CD4-positive, alpha-beta T cell treated with Interferon alpha-2 for 1 hour (primary cell): Measurements from ENCODE around the gene CXCR5.

ENCODE experiments used
- DNase-seq, 2 donors: peaks; one replicate each; pipeline ENCODE4 v3.0.0-alpha.2; 2020 to 2022

CXCR5 gene

DNA sequence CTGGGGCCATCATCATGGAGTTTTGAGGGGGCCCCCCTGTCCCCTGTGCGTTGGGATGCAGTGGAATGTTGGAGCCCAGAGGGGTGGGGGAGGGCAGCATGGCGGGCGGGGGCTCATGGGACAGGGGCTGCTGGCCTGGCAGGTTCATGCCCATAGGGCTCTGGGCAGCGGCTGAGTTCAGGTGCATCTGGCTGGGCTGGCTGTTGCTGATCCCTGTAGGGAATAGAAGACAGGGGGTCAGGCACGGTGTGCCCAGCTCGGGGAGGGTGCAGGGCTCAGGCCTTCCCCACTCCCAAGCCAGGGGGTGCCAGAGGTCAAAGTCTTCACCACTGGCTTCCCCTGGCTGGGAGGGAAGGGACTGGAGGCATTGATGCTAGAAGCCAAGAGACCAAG, 15.6 kb downstream of the CXCR5 start:
- no peak for DNase-seq

DNA sequence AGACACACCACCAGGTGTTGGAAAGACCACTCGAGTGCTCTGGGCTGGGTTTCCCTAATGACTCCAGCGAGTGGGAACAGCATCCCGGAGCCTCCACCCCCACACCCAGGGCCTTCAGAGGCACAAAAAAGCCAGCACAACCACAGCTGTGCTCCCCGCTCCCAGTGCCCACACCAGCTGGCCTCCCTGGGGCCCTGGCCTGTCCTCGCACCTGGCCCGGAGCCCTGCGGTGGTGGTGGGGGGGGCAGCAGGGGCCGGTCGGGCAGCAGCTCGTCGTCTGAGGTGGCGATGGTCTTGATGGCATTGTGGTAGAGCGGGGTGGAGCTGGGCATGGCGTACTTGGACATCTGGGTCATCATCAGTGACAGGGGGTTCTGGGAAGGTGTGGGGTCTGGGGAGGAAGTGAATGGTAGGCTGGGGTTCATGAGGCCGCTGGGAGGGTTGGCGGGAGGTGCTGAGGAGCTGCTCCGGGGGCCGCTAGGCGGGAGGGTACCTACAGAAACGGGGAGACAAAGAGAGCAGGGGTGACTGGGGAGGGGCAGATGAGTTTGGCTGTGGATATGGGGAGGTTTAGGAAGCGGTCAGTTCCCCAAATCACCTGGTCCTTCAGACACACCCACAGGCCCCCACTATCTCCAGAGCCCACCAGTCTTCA, 16.1 kb downstream of the CXCR5 start:
- DNase-seq: no peak

DNA sequence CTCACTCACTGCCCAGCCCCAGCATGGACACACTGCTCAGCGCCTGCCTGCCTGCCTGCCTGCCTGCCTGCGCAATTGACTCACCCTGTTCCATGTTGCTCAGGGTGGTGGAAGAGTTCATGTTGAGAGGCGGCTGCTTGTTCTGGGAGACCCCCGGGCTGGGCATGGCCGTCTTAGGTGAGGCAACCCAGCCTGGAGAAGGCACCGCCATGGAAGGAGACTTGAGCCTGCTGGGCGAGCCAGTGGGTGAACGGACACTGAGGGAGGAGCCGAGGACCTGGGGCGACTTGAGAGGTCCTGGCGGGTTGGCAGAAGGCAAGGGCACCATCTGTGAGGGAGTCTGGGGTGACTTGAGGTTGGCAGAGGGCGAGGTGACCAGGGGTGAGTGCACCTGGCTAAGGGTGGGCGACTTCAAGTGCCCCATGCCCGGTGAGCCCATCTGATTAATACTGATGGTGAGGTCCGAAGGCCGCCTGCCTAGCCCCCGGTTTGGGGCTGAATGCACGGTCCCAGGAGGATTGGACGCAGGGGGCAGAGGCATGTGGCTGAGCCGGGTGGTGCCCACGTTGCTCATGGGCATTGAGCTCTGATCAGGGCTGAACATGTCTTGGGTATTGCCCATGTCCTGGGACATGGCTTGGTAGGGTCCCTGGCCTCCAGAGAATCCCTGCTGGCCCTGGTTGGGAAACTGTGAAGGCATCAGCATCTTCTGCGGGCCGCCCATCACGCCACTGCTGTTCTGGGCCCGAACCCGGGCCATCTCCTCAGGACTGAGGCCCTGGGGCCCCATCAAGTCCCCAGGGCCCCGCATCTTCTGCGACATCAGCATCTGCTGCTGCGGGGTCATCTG, 17.1 kb downstream of the CXCR5 start:
- DNase-seq: no peak

- no peak for DNase-seq
Measured at GRCh38 chr11:118901494-118902335, 18.0 kb downstream of the CXCR5 start.

DNA sequence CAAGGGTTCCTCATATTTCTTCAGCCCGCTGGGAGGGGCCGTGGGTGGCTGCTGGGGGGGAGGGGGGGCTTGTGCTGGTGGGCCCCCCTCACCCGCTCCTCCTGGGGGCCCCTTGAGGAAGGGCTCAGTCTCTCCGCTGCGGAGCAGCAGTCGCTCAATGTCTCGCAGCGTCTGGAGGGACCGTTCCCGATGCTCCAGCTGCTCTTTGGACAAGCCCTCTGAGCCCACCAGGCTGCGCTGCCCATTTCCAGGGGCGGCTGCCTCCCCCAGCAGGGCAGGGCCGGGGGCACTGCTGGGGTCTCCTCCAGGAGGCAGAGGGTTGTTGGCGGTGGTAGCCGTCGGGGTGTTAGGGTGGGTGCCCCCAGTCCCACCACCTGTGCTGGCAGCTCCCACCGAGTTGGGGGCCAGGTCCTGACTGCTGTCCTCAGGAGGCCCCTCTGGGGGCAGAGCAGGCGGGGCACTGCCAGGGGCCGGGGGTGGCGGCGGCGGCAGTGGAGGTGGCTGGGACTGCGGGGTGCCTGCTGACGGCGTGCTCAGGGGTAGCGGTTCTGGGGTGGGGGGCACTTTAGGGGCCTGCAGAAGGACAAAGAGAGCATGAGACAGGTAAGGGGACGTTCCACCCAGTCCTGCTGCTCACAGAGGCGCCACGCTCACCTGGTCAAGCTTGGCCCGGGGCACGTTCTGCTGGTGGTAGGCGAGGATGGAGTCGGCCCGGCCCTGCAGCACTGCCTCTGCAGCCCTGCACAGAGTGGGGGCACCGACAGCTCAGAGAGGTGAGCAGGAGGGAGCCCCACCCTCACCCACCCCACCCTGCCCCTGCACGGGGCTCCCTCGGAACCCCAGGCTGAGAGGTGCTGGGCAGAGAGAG, 18.9 kb downstream of the CXCR5 start:
- no peak for DNase-seq

- DNase-seq: no peak
Measured at GRCh38 chr11:118903204-118904015, 19.7 kb downstream of the CXCR5 start.

DNA sequence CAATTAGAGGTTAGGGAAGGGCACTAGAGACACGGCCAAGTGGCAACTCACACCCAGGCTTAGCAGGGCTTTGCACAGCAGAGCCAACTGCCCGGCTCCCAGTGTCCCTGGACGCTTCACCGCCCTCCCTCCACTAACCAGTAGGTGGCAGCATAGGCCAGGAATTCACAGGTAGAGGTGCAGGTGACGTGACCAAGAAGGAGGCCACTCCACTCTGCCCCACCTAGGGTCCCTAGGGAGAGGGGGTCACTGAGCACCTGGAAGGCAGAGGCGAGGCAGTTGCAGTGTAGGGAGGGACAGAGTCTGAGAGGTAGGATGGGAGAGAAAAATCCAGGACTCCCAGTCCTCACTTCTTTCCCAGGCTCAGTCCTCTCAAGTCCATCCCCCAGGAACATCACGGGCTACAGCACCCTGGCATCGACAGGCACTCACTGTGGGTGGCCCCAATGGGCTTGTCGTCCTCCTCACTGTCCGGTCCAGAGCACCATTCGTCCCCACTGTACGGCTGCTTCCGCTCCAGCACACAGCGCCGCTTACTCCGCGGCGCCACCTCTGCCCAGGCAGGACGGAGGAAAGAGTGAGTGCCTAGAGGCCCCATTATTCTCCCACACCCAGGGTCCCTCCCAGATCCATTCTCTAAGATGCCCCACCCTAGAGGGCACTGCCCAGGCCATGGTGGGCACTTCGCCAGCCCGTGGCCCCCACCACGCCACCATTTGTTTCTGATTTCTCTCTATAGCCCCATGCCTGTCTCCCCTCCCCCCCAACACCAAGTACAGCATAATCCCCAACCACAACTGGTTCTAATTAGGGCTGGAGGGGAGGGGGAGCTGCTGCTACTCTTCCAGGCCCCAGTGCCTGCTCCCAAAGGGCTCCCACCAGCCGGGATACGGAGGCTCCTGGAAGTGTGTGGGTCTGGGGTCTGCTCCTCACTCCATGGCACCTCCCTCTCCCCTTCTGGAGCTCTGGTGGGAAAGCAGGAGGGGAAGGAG, 23.7 kb downstream of the CXCR5 start:
- peak; percentile 86 to 91 for DNase-seq

GRCh38 chr11:118908264-118908663, 24.6 kb downstream of the CXCR5 start:
- no peak for DNase-seq

- DNase-seq: no peak
Measured at GRCh38 chr11:118908901-118909618, 25.4 kb downstream of the CXCR5 start.

DNA sequence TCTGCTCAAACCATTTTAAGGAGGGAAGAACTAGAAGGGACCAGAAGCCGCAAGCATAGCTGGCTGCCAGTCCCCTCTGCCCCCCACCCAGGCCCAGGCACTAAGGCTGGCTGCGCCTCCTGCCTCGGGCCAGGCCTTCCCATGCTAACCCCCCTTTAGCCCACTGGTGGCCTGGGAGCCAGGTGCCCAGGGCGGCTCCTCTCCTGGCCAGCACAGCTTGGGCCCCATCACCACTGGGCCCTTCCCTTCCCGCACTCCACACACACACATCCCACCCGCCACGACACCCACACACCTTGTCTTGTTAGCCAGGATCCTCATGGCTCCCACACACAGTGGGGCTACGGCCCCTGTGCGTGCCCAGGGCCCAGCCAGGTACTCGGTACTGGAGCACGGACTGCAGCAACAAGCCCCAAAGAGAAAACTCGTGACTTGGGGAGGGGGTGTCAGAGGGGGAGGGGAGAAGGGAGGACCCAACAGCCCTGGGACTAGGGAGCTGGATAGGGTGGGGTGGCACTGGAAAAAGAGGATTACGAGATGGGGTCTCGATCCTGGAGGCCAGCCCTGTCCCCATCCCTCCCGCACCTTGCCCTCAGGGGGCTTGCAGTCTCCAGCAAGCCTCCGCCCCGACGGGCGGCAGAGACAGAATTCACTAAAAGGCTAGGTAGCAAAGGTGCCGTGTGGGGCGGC, 26.1 kb downstream of the CXCR5 start:
- DNase-seq: no peak

DNA sequence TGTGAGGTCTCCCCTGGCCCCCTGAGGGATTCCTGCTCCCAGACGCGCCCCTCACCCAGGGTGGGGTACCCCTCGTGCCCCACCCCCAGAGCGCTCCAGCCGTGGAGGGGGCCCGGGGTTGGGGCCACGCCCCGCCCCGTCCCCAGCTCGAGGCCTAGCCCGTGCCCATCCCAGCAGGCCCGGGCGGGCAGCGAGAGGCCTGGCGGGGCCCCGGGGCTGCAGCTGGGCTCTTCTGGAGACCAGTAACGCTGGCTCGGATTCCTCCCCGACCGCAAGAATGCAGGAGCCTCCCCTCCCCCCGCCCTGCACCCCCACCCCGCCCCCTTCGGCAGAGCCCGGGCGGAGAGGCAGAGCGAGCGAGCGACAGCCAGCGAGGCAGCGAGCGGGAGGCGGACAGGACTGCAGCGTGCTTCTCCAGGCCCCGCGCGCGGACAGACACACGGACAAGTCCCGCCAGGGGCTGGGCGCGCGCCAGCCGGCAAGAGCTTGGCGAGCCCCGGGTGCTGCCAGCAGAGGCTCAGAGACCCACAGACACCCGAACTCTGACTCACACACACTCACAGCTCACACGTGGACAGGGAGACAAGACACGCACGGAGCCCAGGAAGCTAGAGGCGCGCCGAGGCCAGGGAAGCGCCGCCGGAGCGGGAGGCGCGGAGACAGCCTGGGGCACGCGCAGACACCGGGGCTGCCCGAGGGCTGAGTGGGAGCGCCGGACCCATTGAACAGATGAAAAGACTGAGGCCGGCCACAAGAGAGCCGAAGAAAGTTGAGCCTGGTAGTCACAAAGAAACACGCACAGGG, 26.8 kb downstream of the CXCR5 start:
- peak in 1 of 2 donors; percentile 61 for DNase-seq

DNA sequence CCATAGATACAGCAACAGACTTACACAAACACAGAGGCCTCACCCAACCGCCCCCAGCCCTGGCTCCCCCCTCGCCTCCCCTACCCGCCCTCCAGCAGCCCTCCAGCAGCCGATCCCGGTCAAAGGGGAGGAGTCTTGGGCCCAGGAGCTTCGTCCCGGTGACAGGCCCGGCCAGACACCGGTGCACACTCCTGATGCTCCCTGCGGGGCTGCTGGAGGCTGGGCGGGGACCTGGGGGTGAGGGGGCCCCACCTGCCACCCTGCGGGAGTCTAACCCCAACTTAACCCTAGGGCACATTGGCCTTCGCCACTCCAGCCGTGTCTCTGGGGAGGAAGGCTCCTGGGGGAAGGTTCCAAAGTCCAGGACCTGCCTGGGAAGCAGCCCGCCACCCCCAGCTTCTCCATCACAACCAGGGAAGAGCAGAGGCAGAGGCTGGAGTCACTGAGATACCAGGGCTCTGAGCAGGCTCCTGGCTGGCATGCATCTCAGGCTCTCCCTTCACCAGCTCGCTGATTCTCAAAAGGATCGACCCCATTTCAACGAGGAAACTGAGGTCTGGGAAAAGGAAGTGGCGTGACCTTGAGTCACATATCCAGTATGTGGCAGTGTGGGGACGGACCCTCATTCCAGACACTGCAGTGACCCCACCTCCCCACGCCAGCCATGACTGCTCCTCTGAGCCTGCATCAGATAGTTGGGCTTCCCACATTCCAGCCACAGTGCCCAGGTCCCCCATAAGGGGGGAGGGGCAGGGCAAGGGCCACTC, 27.6 kb downstream of the CXCR5 start:
- DNase-seq: no peak

- peak; percentile 54 to 66 for DNase-seq
Measured at GRCh38 chr11:118911880-118912741, 28.4 kb downstream of the CXCR5 start.

DNA sequence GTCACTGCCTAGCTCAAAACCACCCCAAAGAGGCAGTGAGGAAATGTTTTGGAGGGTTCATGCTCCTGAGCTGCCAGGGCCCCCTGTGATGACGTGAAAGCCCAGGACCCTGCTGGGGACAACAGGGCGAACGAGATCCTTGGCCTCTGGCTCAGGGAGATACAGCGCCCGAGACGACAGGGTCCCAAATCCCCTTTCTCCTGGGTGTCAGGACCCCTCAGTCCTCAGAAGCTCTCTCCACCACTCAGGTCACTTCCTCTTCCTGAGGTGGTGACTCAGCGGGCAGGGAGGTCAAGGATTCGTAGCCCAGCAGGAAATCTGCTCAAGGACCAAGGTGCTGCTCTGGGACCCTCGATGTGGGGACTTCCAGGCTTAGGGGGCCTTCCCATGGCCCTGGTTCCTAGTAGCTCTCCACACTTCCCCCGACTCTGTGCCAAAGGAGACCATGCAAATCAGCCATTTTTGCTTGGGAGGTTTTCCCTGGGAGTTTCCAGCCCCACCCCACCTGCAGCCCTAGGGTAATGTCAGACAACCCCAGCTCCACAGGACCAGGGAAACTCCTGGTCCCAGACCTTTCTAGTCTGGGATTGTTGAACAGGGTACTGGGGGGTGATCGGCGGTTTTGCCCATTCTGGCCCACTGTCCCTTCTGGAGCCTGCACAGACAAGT, 29.2 kb downstream of the CXCR5 start:
- DNase-seq: peak in 1 of 2 donors; percentile 49

DNA sequence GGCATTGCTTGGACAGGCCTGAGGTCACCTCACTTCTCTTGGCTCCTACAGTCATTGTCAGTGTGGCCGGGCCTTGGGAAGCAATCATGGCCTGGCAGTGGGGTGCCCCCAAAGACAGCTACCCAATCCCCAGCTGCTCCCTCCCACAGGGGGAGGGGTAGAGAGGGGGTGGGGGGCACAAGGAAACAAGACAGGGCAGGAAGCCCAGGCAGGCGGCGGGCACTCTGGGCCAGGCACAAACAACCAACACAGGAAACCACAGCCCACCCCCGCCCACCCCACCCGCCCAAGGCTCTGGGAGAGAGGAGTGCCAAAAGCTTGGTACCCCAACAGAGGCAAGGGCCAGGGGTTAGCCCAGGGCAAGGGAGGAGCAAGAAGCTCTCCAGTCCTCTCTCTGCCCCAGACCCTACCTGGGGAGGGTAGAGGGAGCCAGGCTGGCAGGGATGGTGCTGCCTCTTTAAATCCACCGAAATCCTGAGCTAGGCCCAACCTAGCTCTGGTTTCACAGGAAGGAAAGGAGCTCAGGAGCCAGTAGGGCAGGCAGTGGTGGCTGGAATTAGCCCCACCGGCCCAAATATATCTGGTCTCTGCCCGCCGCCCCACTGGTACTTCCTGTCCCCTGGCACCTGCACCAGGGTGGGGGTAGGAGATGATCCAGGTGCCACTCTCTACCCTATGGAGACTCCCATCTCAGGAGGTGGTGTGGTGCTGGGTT, 29.9 kb downstream of the CXCR5 start:
- DNase-seq: peak; percentile 46 to 68
